MM.1S (cell line): ENCODE results near the gene TXN.

ENCODE experiments used
- DNase-seq: peaks from one replicate; pipeline ENCODE4 v3.0.0-alpha.2; 2015
- H2AFZ ChIP-seq: fragments of 300-600 bp; sonication (generic); 2 replicates; pipeline ENCODE4 v1.6.0; 2016; ENCODE audit warnings: antibody characterized with exemption, low read length
- H3F3A ChIP-seq: fragments of 300-600 bp; sonication (generic); 2 replicates; pipeline ENCODE4 v1.6.1; 2016; ENCODE audit warnings: mild to moderate bottlenecking, antibody characterized with exemption, low read length, moderate library complexity, mixed read lengths; ENCODE audit not compliant: insufficient read depth
- H3K27ac ChIP-seq: fragments of 300-600 bp; sonication (generic); 2 replicates; pipeline ENCODE4 v1.5.1; 2016; ENCODE audit warnings: mild to moderate bottlenecking, low read length
- H3K27me3 ChIP-seq: fragments of 300-600 bp; sonication (generic); replicated peaks from 2 replicates; pipeline ENCODE4 v1.6.0; 2016; ENCODE audit warnings: low read length; ENCODE audit not compliant: insufficient read depth
- H3K36me3 ChIP-seq: fragments of 300-600 bp; sonication (generic); replicated peaks from 2 replicates; pipeline ENCODE4 v1.6.1; 2016; ENCODE audit warnings: mild to moderate bottlenecking, low read length, mixed read lengths; ENCODE audit not compliant: insufficient read depth
- H3K4me1 ChIP-seq: fragments of 300-600 bp; sonication (generic); 2 replicates; pipeline ENCODE4 v1.6.1; 2016; ENCODE audit warnings: low read length, mixed read lengths
- H3K4me2 ChIP-seq: fragments of 300-600 bp; sonication (generic); 2 replicates; pipeline ENCODE4 v1.6.0; 2016; ENCODE audit warnings: low read depth, low read length
- H3K4me3 ChIP-seq: fragments of 300-600 bp; sonication (generic); 2 replicates; pipeline ENCODE4 v1.5.1; 2016; ENCODE audit warnings: low read length, mixed read lengths
- H3K79me2 ChIP-seq: fragments of 300-600 bp; sonication (generic); 2 replicates; pipeline ENCODE4 v1.6.1; 2016; ENCODE audit warnings: mixed run types, low read length, mixed read lengths
- H3K9ac ChIP-seq: fragments of 300-600 bp; sonication (generic); 2 replicates; pipeline ENCODE4 v1.6.1; 2016; ENCODE audit warnings: low read length, mixed read lengths
- H3K9me2 ChIP-seq: fragments of 300-600 bp; sonication (generic); replicated peaks from 2 replicates; pipeline ENCODE4 v1.6.1; 2016; ENCODE audit warnings: mild to moderate bottlenecking, low read length, mixed read lengths; ENCODE audit not compliant: insufficient read depth
- H3K9me3 ChIP-seq: fragments of 300-600 bp; sonication (generic); replicated peaks from 2 replicates; pipeline ENCODE4 v1.6.1; 2016; ENCODE audit warnings: mild to moderate bottlenecking, low read length, mixed read lengths; ENCODE audit not compliant: insufficient read depth
- H4K20me1 ChIP-seq: fragments of 300-600 bp; sonication (generic); 2 replicates; pipeline ENCODE4 v1.6.1; 2016; ENCODE audit warnings: mild to moderate bottlenecking, low read length, moderate library complexity, mixed read lengths; ENCODE audit not compliant: insufficient read depth
- EZH2 ChIP-seq: fragments of 300-600 bp; sonication (generic); optimal IDR thresholded peaks from 2 replicates; pipeline ENCODE3; 2017; ENCODE audit warnings: low read depth, mild to moderate bottlenecking, antibody characterized with exemption, low read length, mixed read lengths
- EZH2phosphoT487 ChIP-seq: fragments of 300-600 bp; sonication (generic); IDR thresholded peaks from 2 replicates; pipeline ENCODE4 v1.6.1; 2018; ENCODE audit warnings: antibody characterized with exemption, low read length
- TF ChIP-seq, protein P1 (sequence below): fragments of 300-600 bp; sonication (generic); IDR thresholded peaks from 2 replicates; pipeline ENCODE4 v1.5.1; 2016; ENCODE audit warnings: antibody characterized with exemption, low read length, mixed read lengths

Gene TXN

GRCh38 chr9:110249603-110250002 is 6.7 kb downstream of the TXN start:
- DNase-seq: no peak
- Histone ChIP-seq H3F3A (0 out of 2 replicates have a peak, but pooled peaks cover 6% of the 10 kb centered on the region), H3K4me1 (peaks cover 8% of the 10 kb centered on the region; the same call in 1 of the 2 replicates), H3K36me3 (peaks cover 29% of the 10 kb centered on the region), H3K9me3 (no peaks in the 10 kb centered on the region), H4K20me1 (peaks cover 43% of the 10 kb centered on the region), H3K79me2 (peaks cover 81% of the 10 kb centered on the region), H3K9me2 (no peaks in the 10 kb centered on the region), H3K9ac (no peak overlapping the region), H3K27ac (no peak overlapping the region), H3K4me2 (no peak overlapping the region), H2AFZ (no peak overlapping the region), H3K4me3 (no peak overlapping the region), H3K27me3 (no peaks in the 10 kb centered on the region)
- no peak for TF ChIP-seq EZH2phosphoT487

- no peaks in the 10 kb centered on the region for H3K9me3 ChIP-seq
- H3K9me2 ChIP-seq: no peaks in the 10 kb centered on the region
- H3K27me3 ChIP-seq: no peaks in the 10 kb centered on the region
- H2AFZ ChIP-seq: no peak overlapping the region
- no peak overlapping the region for H3K27ac ChIP-seq
- no peak for DNase-seq
- no peak overlapping the region for H3K9ac ChIP-seq
- no peaks in the 10 kb centered on the region; the same call in 1 of the 2 replicates for H3K4me1 ChIP-seq
- 0 out of 2 replicates have a peak, but pooled peaks cover 6% of the 10 kb centered on the region for H3F3A ChIP-seq
- peaks cover 32% of the 10 kb centered on the region for H4K20me1 ChIP-seq
- no peak overlapping the region for H3K4me3 ChIP-seq
- peaks cover 38% of the 10 kb centered on the region for H3K36me3 ChIP-seq
- TF ChIP-seq, protein P1, sequence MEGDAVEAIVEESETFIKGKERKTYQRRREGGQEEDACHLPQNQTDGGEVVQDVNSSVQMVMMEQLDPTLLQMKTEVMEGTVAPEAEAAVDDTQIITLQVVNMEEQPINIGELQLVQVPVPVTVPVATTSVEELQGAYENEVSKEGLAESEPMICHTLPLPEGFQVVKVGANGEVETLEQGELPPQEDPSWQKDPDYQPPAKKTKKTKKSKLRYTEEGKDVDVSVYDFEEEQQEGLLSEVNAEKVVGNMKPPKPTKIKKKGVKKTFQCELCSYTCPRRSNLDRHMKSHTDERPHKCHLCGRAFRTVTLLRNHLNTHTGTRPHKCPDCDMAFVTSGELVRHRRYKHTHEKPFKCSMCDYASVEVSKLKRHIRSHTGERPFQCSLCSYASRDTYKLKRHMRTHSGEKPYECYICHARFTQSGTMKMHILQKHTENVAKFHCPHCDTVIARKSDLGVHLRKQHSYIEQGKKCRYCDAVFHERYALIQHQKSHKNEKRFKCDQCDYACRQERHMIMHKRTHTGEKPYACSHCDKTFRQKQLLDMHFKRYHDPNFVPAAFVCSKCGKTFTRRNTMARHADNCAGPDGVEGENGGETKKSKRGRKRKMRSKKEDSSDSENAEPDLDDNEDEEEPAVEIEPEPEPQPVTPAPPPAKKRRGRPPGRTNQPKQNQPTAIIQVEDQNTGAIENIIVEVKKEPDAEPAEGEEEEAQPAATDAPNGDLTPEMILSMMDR: no peak
- TF ChIP-seq EZH2 (no peak), EZH2phosphoT487 (no peak)
- no peak overlapping the region for H3K4me2 ChIP-seq
- peaks cover 69% of the 10 kb centered on the region for H3K79me2 ChIP-seq
Measured at GRCh38 chr9:110248361-110248760, 7.9 kb downstream of the TXN start.

DNA sequence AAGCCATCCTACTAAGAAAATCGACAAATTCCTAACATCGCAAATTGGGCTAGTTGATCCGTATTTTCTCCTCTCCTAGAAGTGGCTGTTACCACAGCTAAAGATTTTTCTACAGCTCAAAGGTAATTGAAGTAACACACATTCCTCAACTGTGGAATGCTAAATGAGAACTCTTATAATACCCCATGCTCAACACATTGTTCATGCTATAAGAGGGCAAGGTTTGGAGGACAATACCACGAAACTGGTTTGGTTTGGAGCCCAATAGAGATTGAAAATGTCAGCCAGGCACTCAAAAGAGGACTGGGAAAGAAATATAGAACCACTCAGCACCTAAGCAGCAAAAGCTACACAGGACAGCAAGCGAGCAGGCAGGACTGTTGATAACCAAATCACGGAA is 10.1 kb downstream of the TXN start:
- H3F3A ChIP-seq: peaks cover 6% of the 10 kb centered on the region; the same call in 1 of the 2 replicates
- no peaks in the 10 kb centered on the region for H3K9me2 ChIP-seq
- no peaks in the 10 kb centered on the region for H3K27me3 ChIP-seq
- peaks cover 47% of the 10 kb centered on the region for H3K79me2 ChIP-seq
- no peak overlapping the region for H3K27ac ChIP-seq
- H3K4me3 ChIP-seq: no peak overlapping the region
- H3K4me1 ChIP-seq: no peaks in the 10 kb centered on the region; the same call in 1 of the 2 replicates
- DNase-seq: no peak
- no peaks in the 10 kb centered on the region for H3K9me3 ChIP-seq
- TF ChIP-seq, protein P1: no peak
- TF ChIP-seq EZH2: no peak
- no peak for TF ChIP-seq EZH2phosphoT487
- H2AFZ ChIP-seq: no peak overlapping the region
- H3K4me2 ChIP-seq: no peak overlapping the region
- peaks cover 14% of the 10 kb centered on the region; the same call in 1 of the 2 replicates for H4K20me1 ChIP-seq
- peaks cover 41% of the 10 kb centered on the region for H3K36me3 ChIP-seq
- H3K9ac ChIP-seq: no peak overlapping the region

DNA sequence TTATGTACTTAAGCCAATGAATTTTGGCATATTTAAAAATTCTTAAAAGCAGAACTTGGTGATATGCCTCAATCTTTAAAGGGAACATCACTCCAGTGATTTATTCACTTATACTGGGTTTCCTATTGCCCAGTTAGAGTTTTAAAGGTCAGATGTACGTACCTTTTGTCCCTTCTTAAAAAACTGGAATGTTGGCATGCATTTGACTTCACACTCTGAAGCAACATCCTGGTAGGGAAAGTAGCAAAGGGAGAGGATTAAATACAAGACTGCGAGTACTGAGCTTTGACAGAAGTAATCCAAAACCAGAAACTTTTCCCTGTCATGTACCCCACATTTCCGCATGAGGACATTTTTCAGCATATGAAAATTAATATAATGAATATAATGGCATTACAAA is 11.7 kb downstream of the TXN start:
- Histone ChIP-seq H3K9me3 (no peaks in the 10 kb centered on the region), H3K9ac (no peak overlapping the region), H3K27ac (no peak overlapping the region), H2AFZ (no peak overlapping the region), H3K36me3 (peaks cover 31% of the 10 kb centered on the region), H3K79me2 (peaks cover 31% of the 10 kb centered on the region), H3K4me2 (no peak overlapping the region), H3K9me2 (no peaks in the 10 kb centered on the region), H3K4me1 (no peaks in the 10 kb centered on the region), H3K4me3 (no peak overlapping the region), H4K20me1 (0 out of 2 replicates have a peak, but pooled peaks cover 4% of the 10 kb centered on the region), H3K27me3 (no peaks in the 10 kb centered on the region), H3F3A (peaks cover 11% of the 10 kb centered on the region; the same call in 1 of the 2 replicates)
- TF ChIP-seq EZH2 (no peak), EZH2phosphoT487 (no peak)
- TF ChIP-seq, protein P1: no peak
- no peak for DNase-seq
